ENCODE measurements around the gene CASP10.

DNA sequence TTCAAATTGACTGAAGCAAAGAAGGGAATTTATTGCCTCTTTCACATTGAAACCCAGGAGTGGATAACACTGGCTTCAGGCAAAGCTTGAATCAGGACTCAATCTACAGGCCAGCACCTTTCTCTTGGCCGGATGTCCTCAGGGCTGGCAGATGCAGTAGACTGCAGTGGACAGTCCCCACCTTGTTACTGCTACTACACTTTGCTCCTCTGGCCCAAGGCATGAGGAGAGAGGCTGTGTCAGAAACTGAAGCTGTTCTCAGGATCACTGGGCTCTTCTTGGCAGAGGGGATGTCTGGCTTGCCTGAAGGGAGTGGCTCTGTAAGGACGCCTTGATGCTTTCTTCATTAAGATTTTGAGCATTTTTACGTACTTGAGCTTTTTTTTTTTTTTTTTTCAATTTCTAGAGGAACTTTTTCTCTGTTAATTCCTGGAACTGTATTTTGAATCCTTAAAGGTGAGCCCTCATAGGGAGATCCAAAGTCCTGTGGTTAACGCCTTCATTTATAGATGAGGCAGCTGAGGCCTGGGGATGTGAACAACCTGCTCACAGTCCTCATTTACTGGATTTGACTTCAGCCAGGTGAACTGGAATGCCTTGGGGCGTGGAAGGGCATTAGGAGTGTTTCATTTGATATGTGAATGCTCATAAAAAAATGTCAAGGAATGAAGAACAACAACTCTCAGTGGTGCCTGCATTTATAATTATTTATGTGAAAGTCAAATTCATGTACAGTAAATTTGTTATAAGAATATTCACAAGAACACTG is 36.6 kb downstream of the CASP10 start:
- TF ChIP-seq POLR2A (IDR thresholded peaks at IDR 0.05), result no peak
- TF ChIP-seq, protein P1, sequence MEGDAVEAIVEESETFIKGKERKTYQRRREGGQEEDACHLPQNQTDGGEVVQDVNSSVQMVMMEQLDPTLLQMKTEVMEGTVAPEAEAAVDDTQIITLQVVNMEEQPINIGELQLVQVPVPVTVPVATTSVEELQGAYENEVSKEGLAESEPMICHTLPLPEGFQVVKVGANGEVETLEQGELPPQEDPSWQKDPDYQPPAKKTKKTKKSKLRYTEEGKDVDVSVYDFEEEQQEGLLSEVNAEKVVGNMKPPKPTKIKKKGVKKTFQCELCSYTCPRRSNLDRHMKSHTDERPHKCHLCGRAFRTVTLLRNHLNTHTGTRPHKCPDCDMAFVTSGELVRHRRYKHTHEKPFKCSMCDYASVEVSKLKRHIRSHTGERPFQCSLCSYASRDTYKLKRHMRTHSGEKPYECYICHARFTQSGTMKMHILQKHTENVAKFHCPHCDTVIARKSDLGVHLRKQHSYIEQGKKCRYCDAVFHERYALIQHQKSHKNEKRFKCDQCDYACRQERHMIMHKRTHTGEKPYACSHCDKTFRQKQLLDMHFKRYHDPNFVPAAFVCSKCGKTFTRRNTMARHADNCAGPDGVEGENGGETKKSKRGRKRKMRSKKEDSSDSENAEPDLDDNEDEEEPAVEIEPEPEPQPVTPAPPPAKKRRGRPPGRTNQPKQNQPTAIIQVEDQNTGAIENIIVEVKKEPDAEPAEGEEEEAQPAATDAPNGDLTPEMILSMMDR (IDR thresholded peaks at IDR 0.05), result no peak

All from Peyer's patch (tissue), 4 donors.